ENCODE results near the gene ASTL. TPM values are rescaled to one million over a fixed set of nuclear protein-coding genes. Genes with fewer than 3 reads are reported as not detected.
A peak's percentile ranks its signal among the peaks of the same experiment; 100 is the strongest.

Gene ASTL
- total RNA-seq (2013), result 0.12 TPM
- under 1 TPM in 1 of 3 donors, not detected in 2; 0.71 TPM for polyA plus RNA-seq
- 1.2 and 10.0 TPM in 2 replicates for polyA minus RNA-seq
- 3.6 to 73.5 (median 18.3) reads per million in 11 experiments for total RNA-seq

- peak; percentile 37 to 56 (median 54) for DNase-seq
- Histone ChIP-seq H3K4me3 (replicated peaks in 1 of 3; ENCODE audit: low read depth in 2 of 3, low read length in 3 of 3) (no peak within 1 kb of the TSS), H3K4me1 (ENCODE audit: control insufficient read depth in 1 of 2, insufficient read depth in 2 of 2, low read length in 2 of 2) (peaks cover 0 to 4% of the 10 kb centered on the region in 2 donors), H3K9ac (ENCODE audit: insufficient read depth, low read length, poor library complexity, severe bottlenecking) (no peak within 1 kb of the TSS), H3K27ac (ENCODE audit: low read depth in 1 of 2, low read length in 2 of 2) (no peak within 1 kb of the TSS), H3K36me3 (replicated peaks in 1 of 2; ENCODE audit: control insufficient read depth in 1 of 2, insufficient read depth in 2 of 2, low read length in 2 of 2) (no peaks in the 10 kb centered on the region), H2AFZ (ENCODE audit: insufficient read depth, low read depth, low read length, poor library complexity, severe bottlenecking) (no peak within 1 kb of the TSS), H3K27me3 (ENCODE audit: control insufficient read depth in 2 of 2, insufficient read depth in 2 of 2, low read length in 2 of 2) (no peaks in the 10 kb centered on the region), H4K20me1 (ENCODE audit: insufficient read depth, low read length) (peaks cover 19% of the 10 kb centered on the region), H3K4me2 (replicated peaks; ENCODE audit: extremely low read depth, low read length, poor library complexity, severe bottlenecking) (no peak within 1 kb of the TSS), H3K79me2 (ENCODE audit: insufficient read depth, low read length) (no peaks in the 10 kb centered on the region), H3K9me3 (replicated peaks in 1 of 2; ENCODE audit: control insufficient read depth in 1 of 2, insufficient read depth in 1 of 2, low read length in 2 of 2) (no peaks in the 10 kb centered on the region)
- H3K27ac Mint-ChIP-seq, result peak within 1 kb of the TSS in 1 of 7 donors; percentile 6
- H3K9me3 Mint-ChIP-seq, result no peaks in the 10 kb centered on the region
- TF ChIP-seq, protein P1, sequence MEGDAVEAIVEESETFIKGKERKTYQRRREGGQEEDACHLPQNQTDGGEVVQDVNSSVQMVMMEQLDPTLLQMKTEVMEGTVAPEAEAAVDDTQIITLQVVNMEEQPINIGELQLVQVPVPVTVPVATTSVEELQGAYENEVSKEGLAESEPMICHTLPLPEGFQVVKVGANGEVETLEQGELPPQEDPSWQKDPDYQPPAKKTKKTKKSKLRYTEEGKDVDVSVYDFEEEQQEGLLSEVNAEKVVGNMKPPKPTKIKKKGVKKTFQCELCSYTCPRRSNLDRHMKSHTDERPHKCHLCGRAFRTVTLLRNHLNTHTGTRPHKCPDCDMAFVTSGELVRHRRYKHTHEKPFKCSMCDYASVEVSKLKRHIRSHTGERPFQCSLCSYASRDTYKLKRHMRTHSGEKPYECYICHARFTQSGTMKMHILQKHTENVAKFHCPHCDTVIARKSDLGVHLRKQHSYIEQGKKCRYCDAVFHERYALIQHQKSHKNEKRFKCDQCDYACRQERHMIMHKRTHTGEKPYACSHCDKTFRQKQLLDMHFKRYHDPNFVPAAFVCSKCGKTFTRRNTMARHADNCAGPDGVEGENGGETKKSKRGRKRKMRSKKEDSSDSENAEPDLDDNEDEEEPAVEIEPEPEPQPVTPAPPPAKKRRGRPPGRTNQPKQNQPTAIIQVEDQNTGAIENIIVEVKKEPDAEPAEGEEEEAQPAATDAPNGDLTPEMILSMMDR (IDR thresholded peaks at IDR 0.05), result peak; percentile 52
- 52% methylated on average over 6 of the region's 17 CpGs for WGBS (ENCODE audit: insufficient coverage)
- H3K4me1 Mint-ChIP-seq, result peaks cover 13% of the 10 kb centered on the region
- H3K27me3 Mint-ChIP-seq (ENCODE audit: low read depth in 3 of 3), result peaks cover 0 to 4% (median 3%) of the 10 kb centered on the region in 3 donors
- H3K36me3 Mint-ChIP-seq, result peaks cover 3 to 4% of the 10 kb centered on the region in 2 donors
- intact Hi-C loops (cut with micrococcal nuclease), result loop anchor here (1.0 to 2.0 kb wide), 3 partner anchors 36 to 128 kb away; partner anchors contain the start of gene CIAO1 (in 1 of the 2)
- H3K4me3 Mint-ChIP-seq, result no peak within 1 kb of the TSS
Observed at GRCh38 chr2:96138179-96139145, at the start of gene ASTL. TSS of gene ASTL (minus strand) at chr2:96138502. CDS start at chr2:96138436, 66 bp downstream.

- H3K4me1 ChIP-seq (ENCODE audit: control insufficient read depth in 1 of 2, insufficient read depth in 2 of 2, low read length in 2 of 2), result no peaks in the 10 kb centered on the region
- WGBS (ENCODE audit: insufficient coverage), result 100% methylated on average over 4 of the region's 5 CpGs
- peaks cover 0 to 2% (median 0%) of the 10 kb centered on the region in 7 donors for H3K9me3 Mint-ChIP-seq
- H3K4me3 Mint-ChIP-seq, result no peak overlapping the region
- no peaks in the 10 kb centered on the region for H3K4me1 Mint-ChIP-seq
- H2AFZ ChIP-seq (ENCODE audit: insufficient read depth, low read depth, low read length, poor library complexity, severe bottlenecking), result no peak overlapping the region
- H3K36me3 ChIP-seq (replicated peaks in 1 of 2; ENCODE audit: control insufficient read depth in 1 of 2, insufficient read depth in 2 of 2, low read length in 2 of 2), result peaks cover 62 to 79% of the 10 kb centered on the region in 2 donors
- intact Hi-C loops (cut with micrococcal nuclease), result no loop called here
- H3K9ac ChIP-seq (ENCODE audit: insufficient read depth, low read length, poor library complexity, severe bottlenecking), result no peak overlapping the region
- no peak overlapping the region for H3K4me2 ChIP-seq (replicated peaks; ENCODE audit: extremely low read depth, low read length, poor library complexity, severe bottlenecking)
- DNase-seq, result no peak
- H4K20me1 ChIP-seq (ENCODE audit: insufficient read depth, low read length), result peaks cover 23% of the 10 kb centered on the region
- no peaks in the 10 kb centered on the region for H3K27me3 ChIP-seq (ENCODE audit: control insufficient read depth in 2 of 2, insufficient read depth in 2 of 2, low read length in 2 of 2)
- TF ChIP-seq, protein P1 (IDR thresholded peaks at IDR 0.05), result no peak
- H3K36me3 Mint-ChIP-seq, result peaks cover 59 to 79% of the 10 kb centered on the region in 2 donors
- no peaks in the 10 kb centered on the region for H3K27me3 Mint-ChIP-seq (ENCODE audit: low read depth in 3 of 3)
- H3K4me3 ChIP-seq (replicated peaks in 1 of 3; ENCODE audit: low read depth in 2 of 3, low read length in 3 of 3), result no peak overlapping the region
- peak overlapping the region in 2 of 7 donors; percentile 38 to 41 for H3K27ac Mint-ChIP-seq
- H3K27ac ChIP-seq (ENCODE audit: low read depth in 1 of 2, low read length in 2 of 2), result no peak overlapping the region
- H3K9me3 ChIP-seq (replicated peaks in 1 of 2; ENCODE audit: control insufficient read depth in 1 of 2, insufficient read depth in 1 of 2, low read length in 2 of 2), result no peaks in the 10 kb centered on the region
- peaks cover 11% of the 10 kb centered on the region for H3K79me2 ChIP-seq (ENCODE audit: insufficient read depth, low read length)
Observed at GRCh38 chr2:96186562-96186961, 48.3 kb upstream of the ASTL start.
